GM15510 (cell line): ENCODE results near the gene FXYD1.

Experiments
- POLR2A ChIP-seq: IDR thresholded peaks from 3 replicates; pipeline ENCODE4 v1.6.1; 2011; ENCODE audit warnings: borderline replicate concordance; ENCODE audit not compliant: insufficient read length; ENCODE audit errors: extremely low read depth

The FXYD1 gene

GRCh38 chr19:35138305-35138892, at the start of gene FXYD1:
Gene FXYD1, plus strand, starts transcription at chr19:35138824. Its CDS starts 1,256 bp downstream, at chr19:35140080.
- TF ChIP-seq POLR2A = no peak

- no peak for TF ChIP-seq POLR2A
These were observed 49.1 kb upstream of the FXYD1 start for GRCh38 chr19:35089554-35089953.

- no peak for TF ChIP-seq POLR2A
These were observed 48.5 kb upstream of the FXYD1 start for GRCh38 chr19:35090160-35090505.

GRCh38 chr19:35090506-35091214, 48.0 kb upstream of the FXYD1 start:
- no peak for TF ChIP-seq POLR2A

- no peak for TF ChIP-seq POLR2A
These were observed 45.2 kb upstream of the FXYD1 start for GRCh38 chr19:35093430-35093829.

- no peak for TF ChIP-seq POLR2A
These were observed 44.5 kb upstream of the FXYD1 start for GRCh38 chr19:35093941-35094647.

GRCh38 chr19:35094656-35095055, 44.0 kb upstream of the FXYD1 start:
- no peak for TF ChIP-seq POLR2A

GRCh38 chr19:35095667-35096368, 42.8 kb upstream of the FXYD1 start:
- no peak for TF ChIP-seq POLR2A

GRCh38 chr19:35098413-35099049, 40.1 kb upstream of the FXYD1 start:
- TF ChIP-seq POLR2A = no peak

GRCh38 chr19:35099155-35099896, 39.3 kb upstream of the FXYD1 start:
- TF ChIP-seq POLR2A = no peak

GRCh38 chr19:35099897-35100275, 38.7 kb upstream of the FXYD1 start:
- no peak for TF ChIP-seq POLR2A

GRCh38 chr19:35100588-35101533, 37.8 kb upstream of the FXYD1 start:
- TF ChIP-seq POLR2A = no peak

- no peak for TF ChIP-seq POLR2A
These were observed 34.3 kb upstream of the FXYD1 start for GRCh38 chr19:35104361-35104760.
